Activated CD4-positive, alpha-beta T cell treated with anti-CD3 and anti-CD28 coated beads for 1 hour (primary cell): ENCODE measurements around the gene SLMAP.
"Not testable (repeated sequence)": the region's sequence is repeated elsewhere in the genome, so short reads cannot be mapped to it uniquely, and the experiment has no call there.

Source experiments
- DNase-seq: peaks from one replicate; pipeline ENCODE4 v3.0.0-alpha.2; 2020

The SLMAP gene

DNA sequence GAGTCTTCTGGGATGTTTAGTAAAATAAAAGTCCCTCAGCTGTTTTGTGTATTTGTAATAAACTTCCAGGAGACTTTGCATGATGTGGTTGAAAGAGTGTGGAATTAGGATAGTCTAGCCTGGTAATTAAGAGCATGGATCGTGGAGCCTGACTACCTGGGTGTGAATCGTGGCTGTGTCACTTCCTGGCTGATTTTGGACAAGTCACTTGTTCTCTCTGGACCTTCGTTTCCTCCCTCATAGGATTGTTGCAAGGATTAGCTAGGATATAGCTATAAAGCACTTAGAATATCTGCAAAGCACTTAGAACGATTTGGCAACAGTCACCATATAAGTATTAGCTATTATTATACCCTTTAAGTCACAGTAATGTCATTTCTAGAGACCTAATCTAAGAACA, 40.2 kb downstream of the SLMAP start:
- no peak for DNase-seq

- DNase-seq, result no peak
These were observed 41.8 kb downstream of the SLMAP start for GRCh38 chr3:57797701-57798487.

GRCh38 chr3:57803647-57804081, 47.6 kb downstream of the SLMAP start:
- no peak for DNase-seq

DNA sequence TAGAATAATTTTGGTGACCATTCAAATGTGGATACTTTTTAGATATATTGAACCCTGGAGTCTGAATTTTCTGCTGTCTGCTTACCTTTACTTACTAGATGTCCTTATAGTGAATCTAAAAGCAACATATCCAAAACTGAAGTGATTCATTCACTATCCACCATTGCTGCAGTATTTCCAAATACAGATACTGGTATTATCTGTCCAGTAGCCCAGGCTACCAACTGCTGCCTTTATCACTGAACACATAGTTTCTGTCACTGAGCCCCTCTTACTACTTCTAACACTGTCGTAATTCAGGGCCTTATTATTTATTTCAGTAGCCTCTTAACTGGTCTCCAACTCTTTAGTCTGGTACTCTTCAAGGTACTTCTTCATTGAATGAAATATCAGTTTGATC, 49.2 kb downstream of the SLMAP start:
- DNase-seq, result no peak

GRCh38 chr3:57805674-57806073, 49.6 kb downstream of the SLMAP start:
- DNase-seq, result no peak

- not testable (repeated sequence) for DNase-seq
These were observed 50.1 kb downstream of the SLMAP start for GRCh38 chr3:57806195-57806594.

- no peak for DNase-seq
These were observed 53.0 kb downstream of the SLMAP start for GRCh38 chr3:57808961-57809608.

DNA sequence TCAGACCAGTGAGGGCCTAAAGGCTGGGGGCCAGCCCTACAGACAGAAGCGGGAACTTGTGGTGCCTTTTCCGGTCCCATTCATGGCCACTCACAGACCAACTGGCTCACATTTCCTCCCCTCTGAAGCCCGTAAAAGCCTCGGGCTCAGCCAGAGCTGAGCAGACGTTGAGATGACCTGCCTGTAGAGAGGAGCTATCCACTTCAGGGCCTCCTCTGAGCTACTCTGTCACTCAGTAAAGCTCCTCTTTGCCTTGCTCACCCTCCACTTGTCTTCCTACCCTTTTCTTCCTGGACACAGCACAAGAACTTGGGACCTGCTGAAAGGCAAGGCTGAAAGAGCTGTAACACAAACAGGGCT, 53.5 kb downstream of the SLMAP start:
- no peak for DNase-seq

GRCh38 chr3:57810048-57810447, 53.9 kb downstream of the SLMAP start:
- no peak for DNase-seq

DNA sequence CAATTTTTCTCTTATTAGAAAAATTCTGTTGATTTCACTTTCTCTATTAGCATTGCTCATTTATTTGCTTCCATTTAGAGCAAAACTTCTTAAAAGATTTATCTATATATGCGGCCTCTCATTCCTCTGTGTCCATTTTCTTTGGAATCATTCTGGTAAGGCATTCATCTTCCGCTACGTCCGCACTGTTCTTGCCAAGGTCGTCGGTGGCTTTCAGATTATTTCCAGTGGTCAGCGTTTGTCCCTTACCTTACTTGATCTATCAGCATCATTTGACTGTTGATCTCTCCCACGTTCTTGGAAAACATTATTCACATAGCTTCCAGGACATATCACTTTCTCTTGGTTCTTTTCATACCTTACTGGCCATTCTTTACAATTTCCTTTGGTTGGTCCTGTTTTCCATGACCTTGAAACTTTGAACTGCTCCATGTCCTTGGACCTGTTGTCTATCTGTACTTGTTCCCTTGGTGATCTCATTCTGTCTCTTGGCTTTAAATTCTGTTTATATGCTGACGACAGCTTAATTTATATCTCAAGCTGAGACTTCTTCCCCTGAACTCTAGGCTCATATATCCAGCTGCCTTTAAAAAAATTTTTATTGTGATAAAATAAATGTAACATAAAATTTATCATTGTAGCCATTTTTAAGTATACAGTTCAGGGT, 54.5 kb downstream of the SLMAP start:
- DNase-seq, result no peak

GRCh38 chr3:57815036-57815435, 58.9 kb downstream of the SLMAP start:
- DNase-seq, result no peak

GRCh38 chr3:57816471-57817095, 60.5 kb downstream of the SLMAP start:
- no peak for DNase-seq

DNA sequence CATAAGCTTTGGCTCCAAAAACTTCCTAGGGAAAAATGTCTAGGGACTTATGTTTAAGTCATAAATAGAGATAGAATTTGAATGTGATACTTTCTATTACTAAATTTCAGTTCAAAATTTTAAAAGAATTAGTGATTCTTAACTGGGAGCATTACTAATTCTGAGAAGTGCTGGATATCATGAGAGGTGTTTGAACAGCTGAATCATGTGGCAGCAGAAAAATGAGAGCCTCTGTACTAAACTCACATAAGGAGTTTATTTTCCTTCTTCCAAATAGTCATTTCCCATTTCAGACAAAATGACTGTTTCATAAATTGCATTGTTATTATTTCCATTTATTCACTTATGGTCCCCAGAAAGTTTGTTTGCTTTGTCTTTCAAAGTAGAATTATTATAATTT, 62.7 kb downstream of the SLMAP start:
- DNase-seq, result no peak

DNA sequence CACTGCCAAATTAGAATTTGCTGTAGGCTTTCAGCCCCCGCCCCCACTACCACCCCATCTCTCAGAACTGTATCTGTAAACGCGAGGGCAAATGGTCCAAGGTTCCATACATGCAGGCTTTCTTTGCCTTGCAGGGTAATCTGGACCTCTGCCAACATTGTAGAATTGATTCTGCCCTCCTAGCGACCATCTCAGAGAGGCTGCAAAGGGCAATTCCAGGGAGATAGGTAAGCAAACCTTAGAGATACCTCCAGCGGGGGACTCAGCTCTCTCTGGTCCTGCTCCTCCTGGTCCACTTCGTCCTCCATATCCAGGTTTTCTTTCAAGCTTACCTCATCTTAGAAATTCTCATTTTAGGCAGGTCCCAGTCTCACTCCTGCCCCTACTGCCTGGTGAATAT, 64.4 kb downstream of the SLMAP start:
- no peak for DNase-seq

GRCh38 chr3:57821765-57822164, 65.7 kb downstream of the SLMAP start:
- no peak for DNase-seq

GRCh38 chr3:57822686-57823085, 66.6 kb downstream of the SLMAP start:
- DNase-seq, result no peak

GRCh38 chr3:57825116-57825515, 69.0 kb downstream of the SLMAP start:
- no peak for DNase-seq

GRCh38 chr3:57826245-57826951, 70.3 kb downstream of the SLMAP start:
- no peak for DNase-seq

DNA sequence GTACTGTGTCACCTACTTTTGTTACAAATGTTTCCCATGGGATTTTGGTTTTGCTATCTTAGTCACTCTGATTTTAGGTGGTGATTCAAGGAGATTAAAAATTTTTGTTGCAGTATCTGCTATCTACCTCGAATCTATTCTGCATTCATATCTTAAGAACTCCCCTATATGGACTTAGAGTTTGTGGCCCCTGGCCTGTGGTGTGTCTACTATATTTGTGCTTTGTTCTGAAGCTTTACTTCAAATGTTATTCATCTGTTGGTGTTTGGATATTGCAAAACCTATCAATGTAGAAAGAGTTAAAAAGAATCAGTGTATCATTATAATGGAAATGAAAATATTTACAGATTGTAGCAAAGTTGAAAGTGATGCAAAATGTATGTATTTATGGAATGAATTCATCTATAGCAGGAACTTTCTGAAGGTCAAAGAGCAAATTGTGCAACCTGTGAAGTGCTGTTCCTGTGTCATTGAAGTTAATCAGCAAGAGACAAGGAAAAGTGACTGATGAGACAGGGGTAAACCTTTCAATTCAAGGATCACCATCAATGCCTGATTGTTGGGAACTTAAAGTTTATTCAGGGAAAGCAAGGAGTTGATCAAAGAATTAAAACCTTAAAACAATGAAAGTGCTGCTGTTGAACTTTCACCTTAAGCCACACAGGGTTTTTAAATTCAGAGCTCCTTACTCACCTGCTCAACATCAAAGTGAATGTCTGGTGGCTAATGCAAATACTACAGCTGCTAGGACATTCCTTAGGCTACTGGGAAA, 71.0 kb downstream of the SLMAP start:
- DNase-seq, result no peak

DNA sequence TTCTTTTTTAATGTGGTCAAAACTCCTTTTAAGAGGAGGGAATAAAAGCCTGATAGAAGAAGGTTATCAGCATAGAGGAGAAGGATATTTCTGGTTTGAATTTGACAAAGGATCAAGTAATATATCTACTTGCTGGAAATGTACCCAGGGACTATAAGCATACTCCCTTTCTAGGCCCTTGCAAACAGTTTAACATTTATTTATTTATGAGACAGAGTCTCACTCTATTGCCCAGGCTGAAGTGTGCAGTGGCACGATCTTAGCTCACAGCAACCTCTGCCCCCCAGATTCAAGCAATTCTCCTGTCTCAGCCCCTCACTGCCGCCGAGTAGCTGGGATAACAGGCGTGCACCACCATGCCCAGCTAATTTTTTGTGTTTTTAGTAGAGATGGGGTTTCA, 71.6 kb downstream of the SLMAP start:
- DNase-seq, result no peak

GRCh38 chr3:57832486-57832885, 76.4 kb downstream of the SLMAP start:
- DNase-seq, result no peak

DNA sequence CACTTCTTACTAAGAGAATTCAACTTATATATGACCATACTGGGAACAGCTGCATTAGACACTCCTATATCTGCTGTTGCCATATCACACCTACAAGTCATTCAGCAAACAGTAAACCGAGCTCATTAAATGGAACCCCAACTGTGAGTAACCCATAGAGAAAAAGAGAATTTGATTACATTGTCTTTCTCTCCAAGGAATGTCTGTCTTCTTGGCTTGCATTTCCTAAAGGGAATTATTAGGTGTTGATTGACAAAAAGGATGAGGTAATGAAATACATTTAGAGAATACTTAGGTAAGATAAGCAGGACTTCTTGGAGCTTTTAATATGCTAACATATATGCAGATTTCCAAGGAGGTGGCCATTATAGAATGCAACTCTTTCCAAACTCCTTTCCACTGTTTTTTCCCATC, 76.8 kb downstream of the SLMAP start:
- DNase-seq, result no peak
